Upper lobe of left lung (tissue), 4 donors: ENCODE results near the gene ARFGEF3.

Experiments used
- CTCF ChIP-seq, 6 experiments: fragments of 450-650 bp in 4 of 6; fragments of 200-600 bp in 2 of 6; sonication (generic) in 2 of 6; IDR thresholded peaks; one replicate each; pipeline ENCODE4 v1.5.1; 2016 to 2019; ENCODE audit warnings: antibody characterized with exemption in 6 of 6
- POLR2A ChIP-seq, 4 donors: fragments of 450-650 bp; IDR thresholded peaks; one replicate each; pipeline ENCODE4 v1.5.1; 2016 to 2017; ENCODE audit warnings: antibody characterized with exemption in 4 of 4, mild to moderate bottlenecking in 2 of 4

GRCh38 chr6:138372711-138373463, 211.1 kb downstream of the ARFGEF3 start:
- TF ChIP-seq CTCF (IDR thresholded peaks at IDR 0.05) (no peak), POLR2A (IDR thresholded peaks at IDR 0.05) (no peak)
